Measurements from ENCODE around the gene YOD1. TPM values are rescaled to one million over a fixed set of nuclear protein-coding genes. Genes with fewer than 3 reads are reported as not detected.

Gene YOD1
- total and polyA plus RNA-seq, 2 of the 13 experiments (the other 11 are each of a cell fraction or from before 2014, with no cell fraction given) = 3.4 to 9.1 TPM

- TF ChIP-seq TCF7L2 (IDR thresholded peaks at IDR 0.05; ENCODE audit: low read depth, low read length) (no peak), NR2F1 (CRISPR knock-in tag; IDR thresholded peaks at IDR 0.05) (no peak), ZNF224 (CRISPR knock-in tag; IDR thresholded peaks at IDR 0.05) (0 out of 2 replicates have a peak, but pooled peaks have one; percentile 28), SAP130 (CRISPR knock-in tag; IDR thresholded peaks at IDR 0.05; ENCODE audit: low read depth) (peak; percentile 94), ZNF441 (CRISPR knock-in tag; IDR thresholded peaks at IDR 0.05; ENCODE audit: borderline replicate concordance) (0 out of 2 replicates have a peak, but pooled peaks have one; percentile 28), MLX (CRISPR knock-in tag; IDR thresholded peaks at IDR 0.05) (no peak), SRSF4 (IDR thresholded peaks at IDR 0.05; ENCODE audit: low read depth, low read length, poor library complexity, severe bottlenecking) (no peak), POGK (CRISPR knock-in tag; conservative IDR thresholded peaks at IDR 0.05) (peak; percentile 81; the same call in 1 of the 2 replicates), ZMAT3 (CRISPR knock-in tag; conservative IDR thresholded peaks at IDR 0.05) (no peak), ZNF296 (CRISPR knock-in tag; conservative IDR thresholded peaks at IDR 0.05) (no peak), HNRNPK (IDR thresholded peaks at IDR 0.05; ENCODE audit: low read depth, low read length, poor library complexity, severe bottlenecking) (peak; percentile 64), CEBPG (CRISPR knock-in tag; IDR thresholded peaks at IDR 0.05) (no peak), POLR2A (IDR thresholded peaks at IDR 0.05; ENCODE audit: insufficient read depth in 1 of 2, low read depth in 2 of 2, low read length in 2 of 2) (peak; percentile 86 to 87), MEF2D (CRISPR knock-in tag; IDR thresholded peaks at IDR 0.05) (peak; percentile 39; the same call in 1 of the 2 replicates), ZFX (CRISPR knock-in tag; IDR thresholded peaks at IDR 0.05; ENCODE audit: low read depth) (peak; percentile 16), ZNF883 (CRISPR knock-in tag; IDR thresholded peaks at IDR 0.05; ENCODE audit: not compliant biosample characterization) (peak; percentile 58), LCORL (IDR thresholded peaks at IDR 0.05) (no peak), LCORL (CRISPR knock-in tag; IDR thresholded peaks at IDR 0.05) (peak; percentile 51; the same call in 1 of the 2 replicates), ZC3H13 (CRISPR knock-in tag; IDR thresholded peaks at IDR 0.05) (no peak), ZUFSP (CRISPR knock-in tag; IDR thresholded peaks at IDR 0.05; ENCODE audit: borderline replicate concordance) (no peak), MED8 (CRISPR knock-in tag; IDR thresholded peaks at IDR 0.05; ENCODE audit: insufficient replicate concordance) (no peak), GATAD2A (CRISPR knock-in tag; IDR thresholded peaks at IDR 0.05) (peak; percentile 28), THAP7 (CRISPR knock-in tag; IDR thresholded peaks at IDR 0.05) (no peak), NFYC (CRISPR knock-in tag; IDR thresholded peaks at IDR 0.05) (peak; percentile 74), ATAD3A (CRISPR knock-in tag; IDR thresholded peaks at IDR 0.05) (no peak), MED1 (CRISPR knock-in tag; IDR thresholded peaks at IDR 0.05) (no peak; the same call in none of the 2 replicates), CREM (IDR thresholded peaks at IDR 0.05) (peak; percentile 61), CREM (CRISPR knock-in tag; IDR thresholded peaks at IDR 0.05) (no peak)
These were observed 2.1 kb upstream of the YOD1 start, which contains the start of gene PFKFB2 (continued) for GRCh38 chr1:207052911-207053769.
